Neural cell (in vitro differentiated cells): ENCODE data around the gene DOCK4.

Experiments
- CTCF ChIP-seq: fragments of 450-650 bp; IDR thresholded peaks from 2 replicates; pipeline ENCODE4 v1.5.1; 2014; ENCODE audit warnings: antibody characterized with exemption, mild to moderate bottlenecking, moderate library complexity; ENCODE audit not compliant: poor library complexity, severe bottlenecking
- EP300 ChIP-seq: fragments of 450-650 bp; conservative IDR thresholded peaks from 2 replicates; pipeline ENCODE4 v1.6.1; 2014; ENCODE audit warnings: antibody characterized with exemption, mild to moderate bottlenecking, moderate library complexity; ENCODE audit not compliant: poor library complexity, severe bottlenecking
- EZH2 ChIP-seq: fragments of 200-600, 300-800 bp; shearing (Covaris generic), sonication (generic); IDR thresholded peaks from 2 replicates; pipeline ENCODE4 v1.6.1; 2014; ENCODE audit warnings: antibody characterized with exemption, low read length, borderline replicate concordance, mild to moderate bottlenecking; ENCODE audit not compliant: insufficient read depth, poor library complexity, severe bottlenecking
- MXI1 ChIP-seq: fragments of 450-650 bp; conservative IDR thresholded peaks from 2 replicates; pipeline ENCODE4 v1.6.1; 2014; ENCODE audit warnings: antibody characterized with exemption, mild to moderate bottlenecking; ENCODE audit not compliant: poor library complexity, severe bottlenecking
- POLR2AphosphoS5 ChIP-seq: IDR thresholded peaks from 2 replicates; pipeline ENCODE4 v1.6.1; 2012
- RAD21 ChIP-seq: fragments of 450-650 bp; conservative IDR thresholded peaks from 2 replicates; pipeline ENCODE4 v1.6.1; 2014; ENCODE audit warnings: antibody characterized with exemption, mild to moderate bottlenecking, moderate library complexity
- SMC3 ChIP-seq: fragments of 450-650 bp; conservative IDR thresholded peaks from 2 replicates; pipeline ENCODE4 v1.6.1; 2014; ENCODE audit warnings: antibody characterized with exemption, mild to moderate bottlenecking, moderate library complexity; ENCODE audit not compliant: poor library complexity
- TAF1 ChIP-seq: IDR thresholded peaks from 2 replicates; pipeline ENCODE4 v1.6.1; 2012; ENCODE audit warnings: low read depth
- TF ChIP-seq, protein P1 (sequence below): IDR thresholded peaks from 2 replicates; pipeline ENCODE4 v1.6.1; 2012; ENCODE audit warnings: borderline replicate concordance

- TF ChIP-seq RAD21 (no peak), CTCF (no peak), EZH2 (no peak), POLR2AphosphoS5 (no peak), TAF1 (no peak), EP300 (no peak), SMC3 (no peak), MXI1 (no peak)
- TF ChIP-seq, protein P1, sequence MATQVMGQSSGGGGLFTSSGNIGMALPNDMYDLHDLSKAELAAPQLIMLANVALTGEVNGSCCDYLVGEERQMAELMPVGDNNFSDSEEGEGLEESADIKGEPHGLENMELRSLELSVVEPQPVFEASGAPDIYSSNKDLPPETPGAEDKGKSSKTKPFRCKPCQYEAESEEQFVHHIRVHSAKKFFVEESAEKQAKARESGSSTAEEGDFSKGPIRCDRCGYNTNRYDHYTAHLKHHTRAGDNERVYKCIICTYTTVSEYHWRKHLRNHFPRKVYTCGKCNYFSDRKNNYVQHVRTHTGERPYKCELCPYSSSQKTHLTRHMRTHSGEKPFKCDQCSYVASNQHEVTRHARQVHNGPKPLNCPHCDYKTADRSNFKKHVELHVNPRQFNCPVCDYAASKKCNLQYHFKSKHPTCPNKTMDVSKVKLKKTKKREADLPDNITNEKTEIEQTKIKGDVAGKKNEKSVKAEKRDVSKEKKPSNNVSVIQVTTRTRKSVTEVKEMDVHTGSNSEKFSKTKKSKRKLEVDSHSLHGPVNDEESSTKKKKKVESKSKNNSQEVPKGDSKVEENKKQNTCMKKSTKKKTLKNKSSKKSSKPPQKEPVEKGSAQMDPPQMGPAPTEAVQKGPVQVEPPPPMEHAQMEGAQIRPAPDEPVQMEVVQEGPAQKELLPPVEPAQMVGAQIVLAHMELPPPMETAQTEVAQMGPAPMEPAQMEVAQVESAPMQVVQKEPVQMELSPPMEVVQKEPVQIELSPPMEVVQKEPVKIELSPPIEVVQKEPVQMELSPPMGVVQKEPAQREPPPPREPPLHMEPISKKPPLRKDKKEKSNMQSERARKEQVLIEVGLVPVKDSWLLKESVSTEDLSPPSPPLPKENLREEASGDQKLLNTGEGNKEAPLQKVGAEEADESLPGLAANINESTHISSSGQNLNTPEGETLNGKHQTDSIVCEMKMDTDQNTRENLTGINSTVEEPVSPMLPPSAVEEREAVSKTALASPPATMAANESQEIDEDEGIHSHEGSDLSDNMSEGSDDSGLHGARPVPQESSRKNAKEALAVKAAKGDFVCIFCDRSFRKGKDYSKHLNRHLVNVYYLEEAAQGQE = no peak
Observed at GRCh38 chr7:111729483-111729882, 476.7 kb downstream of the DOCK4 start.
